ENCODE data around the gene CSTPP1.
A peak's percentile ranks its signal among the peaks of the same experiment; 100 is the strongest.
"Not testable (repeated sequence)": the region's sequence is repeated elsewhere in the genome, so short reads cannot be mapped to it uniquely, and the experiment has no call there.

Gene CSTPP1

GRCh38 chr11:47202576-47202975 lies 266.0 kb downstream of the CSTPP1 start:
- DNase-seq (ENCODE audit: low spot score): no peak
- FAIRE-seq: no peak

GRCh38 chr11:47204637-47204989 lies 268.1 kb downstream of the CSTPP1 start:
- FAIRE-seq (no peak), DNase-seq (ENCODE audit: low spot score) (peak; percentile 14)

GRCh38 chr11:47206577-47206976 lies 270.0 kb downstream of the CSTPP1 start:
- DNase-seq (ENCODE audit: low spot score); FAIRE-seq: not testable (repeated sequence)

GRCh38 chr11:47207459-47207858 lies 270.9 kb downstream of the CSTPP1 start:
- FAIRE-seq (no peak), DNase-seq (ENCODE audit: low spot score) (no peak)

GRCh38 chr11:47208008-47208552 lies 271.5 kb downstream of the CSTPP1 start:
- FAIRE-seq; DNase-seq (ENCODE audit: low spot score): not testable (repeated sequence)

- DNase-seq (ENCODE audit: low spot score) (no peak), FAIRE-seq (no peak)
These were observed 272.1 kb downstream of the CSTPP1 start for GRCh38 chr11:47208628-47209027.
